Natural killer cell (primary cell): ENCODE results near the gene UBN1. TPM values are rescaled to one million over a fixed set of nuclear protein-coding genes. Genes with fewer than 3 reads are reported as not detected.

ENCODE experiments used
- ATAC-seq, 3 donors: fragments of 150-1000 bp in 2 of 3; fragments of 200-7000 bp in 1 of 3; cut with Tn5 transposase; 1 replicate in 1 of 3; 2 replicates in 2 of 3; pipeline ENCODE4 v1.10.0; 2021; ENCODE audit warnings: mild to moderate bottlenecking in 2 of 3, moderate library complexity in 2 of 3
- DNase-seq, 2 donors: peaks; one replicate each; pipeline versions ENCODE4 v3.0.0 to v3.0.0-alpha.2; 2013 to 2021; ENCODE audit warnings: mixed read lengths in 1 of 2
- H3K27ac ChIP-seq: one replicate; pipeline ENCODE4 v1.5.1; 2013; ENCODE audit warnings: mild to moderate bottlenecking, low read length
- H3K27me3 ChIP-seq: one replicate; pipeline ENCODE4 v1.6.1; 2013; ENCODE audit warnings: low read length; ENCODE audit not compliant: control insufficient read depth, insufficient read depth
- H3K36me3 ChIP-seq: one replicate; pipeline ENCODE4 v1.6.1; 2013; ENCODE audit warnings: low read length; ENCODE audit not compliant: control insufficient read depth, insufficient read depth
- H3K4me1 ChIP-seq: one replicate; pipeline ENCODE4 v1.6.1; 2013; ENCODE audit warnings: low read length; ENCODE audit not compliant: control insufficient read depth, insufficient read depth
- H3K4me3 ChIP-seq: one replicate; pipeline ENCODE4 v1.5.1; 2013; ENCODE audit warnings: low read length
- H3K9me3 ChIP-seq: one replicate; pipeline ENCODE4 v1.6.1; 2013; ENCODE audit warnings: low read length; ENCODE audit not compliant: control insufficient read depth, insufficient read depth
- H3K27ac Mint-ChIP-seq, 2 donors: one replicate each; pipeline ENCODE4 v1.8.0; 2022; ENCODE audit warnings: mild to moderate bottlenecking in 2 of 2, mixed read lengths in 2 of 2, moderate library complexity in 1 of 2
- H3K27me3 Mint-ChIP-seq, 2 donors: one replicate each; pipeline ENCODE4 v1.8.0; 2022; ENCODE audit warnings: low read depth in 2 of 2, mixed read lengths in 2 of 2
- H3K36me3 Mint-ChIP-seq: one replicate; pipeline ENCODE4 v1.8.0; 2022; ENCODE audit warnings: mixed read lengths
- H3K4me1 Mint-ChIP-seq, 2 donors: one replicate each; pipeline ENCODE4 v1.8.0; 2022; ENCODE audit warnings: mixed read lengths in 2 of 2
- H3K4me3 Mint-ChIP-seq: one replicate; pipeline ENCODE4 v1.8.0; 2022; ENCODE audit warnings: mild to moderate bottlenecking, moderate library complexity, mixed read lengths
- H3K9me3 Mint-ChIP-seq, 2 donors: one replicate each; pipeline ENCODE4 v1.8.0; 2022; ENCODE audit warnings: mixed read lengths in 2 of 2
- CTCF ChIP-seq: fragments of 200-600 bp; IDR thresholded peaks from one replicate; pipeline ENCODE4 v1.8.0; 2022; ENCODE audit warnings: antibody characterized with exemption
- WGBS: methylation state at CpG from one replicate; pipeline ENCODE4 v1.1.7; 2013; ENCODE audit warnings: missing lambda C conversion rate; ENCODE audit not compliant: insufficient coverage; 5-methylcytosine and 5-hydroxymethylcytosine counted together
- intact Hi-C: fragments of 100-400 bp; cut with micrococcal nuclease; formaldehyde crosslinking; loops from one replicate; pipeline ENCODE4 v1.14.2; 2022
- total RNA-seq, 4 donors: library from RNA; stranded (reverse); fragments of 120-200 nt in 1 of 4; gene quantifications; one replicate each; pipeline versions ENCODE4 v1.2.3 to v1.2.4, GENCODE V29; 2013 to 2022

Gene UBN1
- total RNA-seq, 3 donors from 2014 or later (not counting 1 experiment from before 2014, with no cell fraction given) = 70.5 to 81.6 (median 79.9) TPM

- TF ChIP-seq CTCF = no peak
- Mint-ChIP-seq H3K27ac (no peak overlapping the region), H3K4me1 (peaks cover 0 to 10% of the 10 kb centered on the region in 2 donors), H3K36me3 (no peaks in the 10 kb centered on the region), H3K4me3 (peak overlapping the region; percentile 11), H3K27me3 (no peaks in the 10 kb centered on the region), H3K9me3 (no peaks in the 10 kb centered on the region)
- Histone ChIP-seq H3K36me3 (peaks cover 2% of the 10 kb centered on the region), H3K27ac (no peak overlapping the region), H3K27me3 (no peaks in the 10 kb centered on the region), H3K4me3 (no peak overlapping the region), H3K9me3 (no peaks in the 10 kb centered on the region), H3K4me1 (peaks cover 27% of the 10 kb centered on the region)
- DNase-seq = no peak
- WGBS = 96% methylated on average over 19 of the region's 19 CpGs
- no peak for ATAC-seq
- intact Hi-C loops = no loop called here
Observed at GRCh38 chr16:4799171-4799855, 48.0 kb upstream of the UBN1 start.

- H3K4me3 ChIP-seq = no peak overlapping the region
- no peaks in the 10 kb centered on the region for H3K9me3 Mint-ChIP-seq
- intact Hi-C loops = no loop called here
- H3K4me1 Mint-ChIP-seq = peaks cover 0 to 10% of the 10 kb centered on the region in 2 donors
- no peak for TF ChIP-seq CTCF
- H3K9me3 ChIP-seq = no peaks in the 10 kb centered on the region
- H3K36me3 ChIP-seq = peaks cover 3% of the 10 kb centered on the region
- H3K27ac ChIP-seq = no peak overlapping the region
- ATAC-seq = no peak
- peak overlapping the region; percentile 62 for H3K4me3 Mint-ChIP-seq
- 55% methylated on average over 17 of the region's 17 CpGs for WGBS
- H3K36me3 Mint-ChIP-seq = no peaks in the 10 kb centered on the region
- H3K27ac Mint-ChIP-seq = no peak overlapping the region
- peaks cover 27% of the 10 kb centered on the region for H3K4me1 ChIP-seq
- no peaks in the 10 kb centered on the region for H3K27me3 Mint-ChIP-seq
- DNase-seq = no peak
- H3K27me3 ChIP-seq = no peaks in the 10 kb centered on the region
Observed at GRCh38 chr16:4800290-4801041, 46.8 kb upstream of the UBN1 start.

- no peak for DNase-seq
- intact Hi-C loops = no loop called here
- H3K27me3 Mint-ChIP-seq = no peaks in the 10 kb centered on the region
Observed at GRCh38 chr16:4801051-4801961, 46.0 kb upstream of the UBN1 start.

More at GRCh38 chr16:4801051-4801961, 46.0 kb upstream of the UBN1 start:
- Histone ChIP-seq H3K9me3 (no peaks in the 10 kb centered on the region), H3K27ac (peak overlapping the region; percentile 85), H3K4me1 (peaks cover 27% of the 10 kb centered on the region), H3K4me3 (peak overlapping the region; percentile 35), H3K27me3 (no peaks in the 10 kb centered on the region), H3K36me3 (peaks cover 3% of the 10 kb centered on the region)
- Mint-ChIP-seq H3K9me3 (no peaks in the 10 kb centered on the region), H3K27ac (peak overlapping the region; percentile 66 to 82), H3K4me1 (peaks cover 0 to 10% of the 10 kb centered on the region in 2 donors), H3K36me3 (no peaks in the 10 kb centered on the region), H3K4me3 (peak overlapping the region; percentile 90)
- WGBS = 62% methylated on average over 23 of the region's 29 CpGs
- ATAC-seq = no peak
- TF ChIP-seq CTCF = no peak
